HG02840 (cell line): Measurements from ENCODE around the gene KREMEN1.

ENCODE experiments used
- ATAC-seq: cut with Tn5 transposase; IDR thresholded peaks from one replicate; pipeline ENCODE4 v1.9.1; 2021; ENCODE audit warnings: mild to moderate bottlenecking, moderate library complexity, moderate number of reproducible peaks; ENCODE audit not compliant: unreplicated experiment, low FRiP score

KREMEN1 gene

GRCh38 chr22:29167032-29167911, 94.4 kb downstream of the KREMEN1 start:
- ATAC-seq, result peak; percentile 90

DNA sequence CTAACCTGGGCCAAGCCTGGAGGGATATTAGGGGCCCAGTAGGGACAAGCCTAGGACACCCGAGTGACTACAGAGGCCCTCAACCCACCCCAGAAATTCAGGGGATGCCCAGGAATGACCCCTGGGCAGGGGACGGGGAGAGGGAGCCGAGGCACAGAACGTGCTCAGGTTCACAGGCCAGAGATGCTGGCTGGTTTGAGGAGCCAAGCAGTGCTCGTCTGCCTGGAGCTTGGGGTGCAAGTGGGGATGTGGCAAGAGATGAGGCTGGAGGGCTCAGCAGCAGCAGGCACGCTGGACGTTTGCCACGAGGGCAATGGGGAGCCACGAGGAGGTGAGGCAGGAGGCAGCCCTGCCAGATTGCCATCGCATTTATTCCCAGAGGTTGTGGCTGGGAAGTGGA, 98.9 kb downstream of the KREMEN1 start:
- ATAC-seq, result no peak

DNA sequence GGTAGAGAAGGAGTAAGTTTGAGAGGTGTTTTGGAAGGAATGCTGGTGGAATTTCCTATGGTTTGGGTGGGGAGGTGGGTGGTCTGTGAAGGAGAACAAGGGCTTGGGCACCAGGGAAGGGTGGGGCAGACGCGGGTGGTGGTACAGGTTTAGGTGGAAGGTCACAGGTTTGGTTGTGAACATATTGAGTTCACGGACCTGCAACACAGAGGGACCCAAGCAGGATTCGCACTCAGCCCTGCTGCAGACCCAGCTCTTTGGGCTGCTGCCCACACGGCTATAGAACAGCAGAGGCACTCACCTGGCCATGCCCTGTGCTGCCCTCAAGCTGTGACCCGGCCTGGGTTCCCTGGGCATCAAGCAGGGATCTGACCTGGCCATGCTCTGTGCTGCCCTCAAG, 99.4 kb downstream of the KREMEN1 start:
- ATAC-seq, result no peak

DNA sequence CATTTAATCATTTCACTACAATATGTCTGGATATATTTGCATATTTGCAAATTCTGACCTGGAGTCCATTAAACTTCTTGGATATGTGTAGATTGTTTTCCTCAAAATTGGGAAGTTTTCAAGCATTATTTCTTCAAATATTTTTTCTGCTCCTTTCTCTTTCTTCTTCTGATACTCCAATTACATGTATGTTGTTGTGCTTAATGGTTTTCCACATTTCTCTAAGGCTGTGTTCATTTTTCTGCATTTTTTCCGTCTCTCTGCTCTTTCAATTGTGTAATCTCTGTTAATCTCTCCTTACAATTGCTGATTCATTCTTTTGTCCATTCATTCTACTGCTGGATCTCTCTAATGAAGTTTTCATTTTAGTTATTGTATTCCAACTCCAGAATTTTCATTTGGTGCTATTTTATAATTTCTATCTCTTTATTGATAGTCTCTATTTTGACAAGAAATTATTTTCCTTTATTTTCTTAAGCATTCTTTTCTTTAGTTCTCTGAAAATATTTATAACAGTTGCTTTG, 102.5 kb downstream of the KREMEN1 start:
- ATAC-seq, result no peak

DNA sequence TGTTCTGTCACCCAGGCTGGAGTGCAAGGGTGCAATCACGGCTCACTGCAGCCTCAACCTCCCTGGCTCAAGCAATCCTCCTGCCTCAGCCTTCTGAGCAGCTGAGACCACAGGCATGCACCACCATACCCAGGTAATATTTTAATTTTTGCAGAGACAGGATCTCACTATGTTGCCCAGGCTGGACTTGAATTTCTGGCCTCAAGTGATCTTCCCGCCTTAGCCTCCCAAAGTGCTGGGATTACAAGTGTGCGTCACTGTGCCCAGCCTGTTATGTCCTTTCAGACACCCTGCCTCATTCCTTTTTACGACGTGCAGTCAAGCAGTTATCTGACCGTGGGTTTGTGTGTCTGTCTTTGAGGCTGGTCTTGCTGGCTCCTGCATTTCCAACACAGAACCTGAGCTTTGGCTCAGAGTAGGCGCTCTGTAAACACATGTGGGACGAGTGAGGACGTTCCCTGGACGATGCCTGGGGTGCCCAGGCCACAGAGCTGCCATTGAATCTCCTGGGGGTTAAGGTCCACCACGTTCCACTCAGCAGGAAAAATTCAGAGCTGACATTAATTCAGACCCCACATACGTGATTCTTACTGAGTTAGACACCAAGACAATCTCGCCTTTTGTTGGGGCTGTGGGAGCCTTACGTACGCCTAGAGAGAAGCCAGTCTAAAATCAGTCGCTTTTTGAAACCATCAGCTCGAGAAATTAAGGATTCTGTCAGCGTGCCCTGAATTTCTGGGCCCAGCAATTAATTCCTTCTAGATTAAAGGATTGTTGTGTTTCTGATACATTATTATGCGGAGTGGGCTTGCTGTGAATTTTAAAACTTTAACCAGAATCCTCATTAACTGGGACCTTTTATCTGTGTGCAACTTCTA, 111.4 kb downstream of the KREMEN1 start:
- ATAC-seq, result no peak

DNA sequence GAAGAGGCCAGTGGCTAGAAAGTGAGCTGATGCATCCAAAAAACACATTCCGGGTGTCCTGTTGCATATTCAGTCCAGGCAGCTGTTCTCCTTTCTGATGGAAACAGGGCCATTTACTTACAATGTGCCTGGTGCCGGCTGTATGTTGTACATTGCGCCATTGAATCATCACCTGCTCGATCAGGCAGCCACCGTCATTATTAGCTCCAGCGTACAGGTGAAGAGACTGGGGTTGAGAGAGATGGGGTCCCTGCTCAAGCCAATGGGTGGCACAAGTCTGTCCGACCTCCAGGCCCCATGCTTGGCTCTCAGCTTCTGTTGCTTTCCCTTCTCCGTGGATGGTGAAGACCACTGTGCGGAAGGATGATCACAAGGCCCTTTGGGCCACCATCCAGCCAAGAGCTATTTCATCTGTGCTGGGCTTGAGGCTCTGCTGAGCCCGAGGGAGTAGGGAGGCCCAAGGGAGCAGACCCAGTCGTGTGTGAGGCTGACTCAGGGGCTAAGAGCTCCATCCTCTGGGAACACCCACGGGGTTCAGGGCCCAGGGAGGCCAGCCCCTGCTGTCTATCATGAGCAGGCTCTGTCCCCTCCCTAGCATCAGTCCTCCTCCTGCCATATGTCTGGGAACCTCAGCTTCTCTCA, 112.1 kb downstream of the KREMEN1 start:
- ATAC-seq, result no peak

- ATAC-seq, result no peak
Measured at GRCh38 chr22:29186302-29186701, 113.5 kb downstream of the KREMEN1 start.

DNA sequence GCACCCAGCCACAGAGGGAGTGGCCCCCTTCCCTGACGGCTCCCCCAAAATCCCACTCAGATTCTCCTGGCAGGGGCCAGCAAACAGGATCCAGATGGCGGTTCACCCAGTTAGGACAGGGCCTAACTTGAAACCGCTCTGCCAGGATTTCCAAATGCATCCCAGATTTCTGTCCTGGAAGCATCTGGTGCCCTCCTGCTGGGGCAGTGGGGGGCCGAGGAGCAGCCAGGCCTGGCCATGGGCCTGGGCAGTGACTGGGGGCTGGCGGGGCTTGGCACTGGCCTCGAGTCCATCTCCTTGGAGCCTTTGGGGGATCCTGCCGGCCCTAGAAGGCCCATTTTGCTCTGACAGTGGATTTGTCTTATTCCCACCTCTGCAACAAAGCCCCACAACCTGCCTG, 115.0 kb downstream of the KREMEN1 start:
- ATAC-seq, result no peak

GRCh38 chr22:29190051-29190450, 117.2 kb downstream of the KREMEN1 start:
- ATAC-seq, result no peak

- ATAC-seq, result no peak
Measured at GRCh38 chr22:29190918-29191317, 118.1 kb downstream of the KREMEN1 start.

GRCh38 chr22:29193021-29193420, 120.2 kb downstream of the KREMEN1 start:
- no peak for ATAC-seq

DNA sequence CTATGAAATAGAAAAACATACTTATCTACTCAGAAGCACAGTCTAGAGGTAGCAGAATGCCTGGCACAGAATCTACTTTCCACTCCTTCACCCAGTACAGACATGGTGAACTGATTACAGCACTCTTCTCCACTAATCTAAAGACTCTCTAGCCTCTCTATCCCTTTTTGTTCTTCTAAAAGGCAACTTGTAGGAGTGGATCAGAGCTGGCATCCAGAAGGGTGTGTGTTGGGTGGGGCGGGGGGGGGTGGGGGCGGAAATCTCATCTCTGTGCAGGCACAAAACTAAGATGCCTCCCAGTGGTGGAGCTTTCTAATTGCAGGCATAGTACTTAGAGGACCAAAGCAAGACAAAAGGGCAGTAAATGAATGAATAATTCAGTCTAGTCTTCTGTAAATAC, 121.3 kb downstream of the KREMEN1 start:
- no peak for ATAC-seq

- ATAC-seq, result no peak
Measured at GRCh38 chr22:29195118-29195963, 122.5 kb downstream of the KREMEN1 start.

- ATAC-seq, result no peak
Measured at GRCh38 chr22:29195964-29196666, 123.3 kb downstream of the KREMEN1 start.

- no peak for ATAC-seq
Measured at GRCh38 chr22:29197096-29197495, 124.3 kb downstream of the KREMEN1 start.

- no peak for ATAC-seq
Measured at GRCh38 chr22:29198240-29198639, 125.4 kb downstream of the KREMEN1 start.

DNA sequence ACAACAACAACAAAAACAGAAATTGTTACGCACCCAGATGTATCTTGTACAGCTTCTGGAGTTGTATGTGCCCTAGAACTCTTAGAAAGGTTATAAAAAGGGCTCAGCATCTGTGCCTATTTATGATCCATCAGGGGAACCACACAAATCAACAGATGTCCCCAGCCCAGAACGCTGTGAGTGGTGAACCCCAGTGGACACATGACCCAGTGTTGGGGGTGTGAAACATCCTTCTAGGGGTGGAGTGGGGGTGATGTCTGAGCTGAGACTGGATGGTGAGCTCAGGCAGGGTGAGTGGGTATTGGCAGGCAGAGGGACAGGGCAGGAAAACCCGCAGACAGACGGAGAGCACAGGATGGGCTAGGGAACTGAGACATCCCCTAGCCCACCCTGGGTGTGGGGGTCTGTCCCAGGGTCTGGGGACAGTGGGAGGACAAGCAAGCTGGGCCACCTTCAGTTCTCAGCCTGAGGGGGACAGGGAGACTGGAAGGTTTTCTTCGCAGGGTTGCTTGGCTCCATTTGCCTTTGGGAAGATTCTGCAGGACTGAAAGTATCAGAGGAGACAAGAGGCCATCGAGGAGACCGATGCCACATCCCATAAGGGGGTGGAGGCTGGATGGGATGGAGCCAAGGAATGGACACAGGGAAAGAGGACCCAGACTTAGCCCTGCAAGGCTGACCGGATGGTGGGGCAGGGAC, 127.0 kb downstream of the KREMEN1 start:
- ATAC-seq, result no peak

GRCh38 chr22:29200901-29201300, 128.1 kb downstream of the KREMEN1 start:
- no peak for ATAC-seq

GRCh38 chr22:29201782-29202181, 128.9 kb downstream of the KREMEN1 start:
- ATAC-seq, result no peak
